GM23248 (cell line): ENCODE data around the gene KRTAP10-9. TPM values are rescaled to one million over a fixed set of nuclear protein-coding genes. Genes with fewer than 3 reads are reported as not detected.
"Not testable (repeated sequence)": the region's sequence is repeated elsewhere in the genome, so short reads cannot be mapped to it uniquely, and the experiment has no call there.

Experiments used
- DNase-seq: peaks from one replicate; pipeline ENCODE4 v3.0.0-alpha.2; 2015
- H2AFZ ChIP-seq: fragments of 200-600 bp; sonication (generic); 2 replicates; pipeline ENCODE4 v1.6.1; 2016; ENCODE audit warnings: antibody characterized with exemption
- H3F3A ChIP-seq: fragments of 200-600 bp; sonication (generic); 2 replicates; pipeline ENCODE4 v1.6.1; 2016; ENCODE audit warnings: mild to moderate bottlenecking, antibody characterized with exemption, mixed run types; ENCODE audit not compliant: insufficient read depth
- H3K27ac ChIP-seq: fragments of 200-600 bp; sonication (generic); 2 replicates; pipeline ENCODE4 v1.5.1; 2016; ENCODE audit warnings: mild to moderate bottlenecking
- H3K27me3 ChIP-seq: fragments of 200-600 bp; sonication (generic); replicated peaks from 2 replicates; pipeline ENCODE4 v1.6.1; 2016; ENCODE audit warnings: mild to moderate bottlenecking; ENCODE audit not compliant: insufficient read depth
- H3K36me3 ChIP-seq: fragments of 200-600 bp; sonication (generic); 2 replicates; pipeline ENCODE4 v1.6.1; 2016; ENCODE audit warnings: low read depth, mild to moderate bottlenecking
- H3K4me1 ChIP-seq: fragments of 200-600 bp; sonication (generic); 2 replicates; pipeline ENCODE4 v1.6.1; 2016; ENCODE audit warnings: mild to moderate bottlenecking; ENCODE audit not compliant: insufficient read depth
- H3K4me2 ChIP-seq: fragments of 200-600 bp; sonication (generic); one replicate; pipeline ENCODE4 v1.6.1; 2016; ENCODE audit warnings: mild to moderate bottlenecking; ENCODE audit not compliant: unreplicated experiment
- H3K4me3 ChIP-seq: fragments of 200-600 bp; sonication (generic); 2 replicates; pipeline ENCODE4 v1.5.1; 2016; ENCODE audit warnings: mild to moderate bottlenecking
- H3K79me2 ChIP-seq: fragments of 200-600 bp; sonication (generic); 2 replicates; pipeline ENCODE4 v1.6.1; 2016; ENCODE audit warnings: mild to moderate bottlenecking; ENCODE audit not compliant: insufficient read depth
- H3K9ac ChIP-seq: fragments of 200-600 bp; sonication (generic); 2 replicates; pipeline ENCODE4 v1.6.1; 2016; ENCODE audit warnings: mild to moderate bottlenecking
- H3K9me2 ChIP-seq: fragments of 200-600 bp; sonication (generic); 2 replicates; pipeline ENCODE4 v1.6.1; 2016; ENCODE audit warnings: mixed run types, mild to moderate bottlenecking, moderate library complexity; ENCODE audit not compliant: insufficient read depth
- H3K9me3 ChIP-seq: fragments of 200-600 bp; sonication (generic); one replicate; pipeline ENCODE4 v1.6.1; 2017; ENCODE audit warnings: low read depth
- H4K20me1 ChIP-seq: fragments of 200-600 bp; sonication (generic); 2 replicates; pipeline ENCODE4 v1.6.0; 2016; ENCODE audit not compliant: insufficient read depth
- EZH2 ChIP-seq: fragments of 200-600 bp; sonication (generic); IDR thresholded peaks from 2 replicates; pipeline ENCODE4 v1.6.1; 2018; ENCODE audit warnings: antibody characterized with exemption, mild to moderate bottlenecking; ENCODE audit not compliant: insufficient read depth, poor library complexity, severe bottlenecking
- EZH2phosphoT487 ChIP-seq: fragments of 200-600 bp; sonication (generic); IDR thresholded peaks from 2 replicates; pipeline ENCODE4 v1.6.1; 2018; ENCODE audit warnings: antibody characterized with exemption, moderate library complexity, mild to moderate bottlenecking, low read depth; ENCODE audit not compliant: insufficient read depth
- WGBS, 2 experiments: methylation state at CpG; one replicate each; pipeline ENCODE4 v1.1.6; 2015 to 2017; ENCODE audit warnings: low lambda C conversion rate in 2 of 2, low coverage in 1 of 2; ENCODE audit errors: missing lambda C conversion rate in 2 of 2; 5-methylcytosine and 5-hydroxymethylcytosine counted together
- in situ Hi-C: fragments of 300-500 bp; cut with MboI; formaldehyde crosslinking; loops from 2 replicates; pipeline ENCODE4 v1.15.0; 2020
- polyA plus RNA-seq: library from polyadenylated mRNA; unstranded; fragments of >200 nt; fragmentation: Nextera tagmentation; extraction: Ambion mirVana; gene quantifications from 2 replicates; pipeline ENCODE4 v1.2.1, GENCODE V29; 2016
- total RNA-seq: library from RNA; depleted of rRNA; stranded (reverse); fragments of >200 nt; shearing (Covaris generic); gene quantifications from 2 replicates; pipeline ENCODE4 v1.2.3, GENCODE V29; 2014

Gene KRTAP10-9
- total and polyA plus RNA-seq, 2 experiments from 2014 or later = not detected

- Histone ChIP-seq H3K9me2 (no peaks in the 10 kb centered on the region), H3K27me3 (no peaks in the 10 kb centered on the region), H3K27ac (no peak within 1 kb of the TSS), H3K79me2 (no peaks in the 10 kb centered on the region), H2AFZ (no peak within 1 kb of the TSS), H3K9me3 (peaks cover under 1% of the 10 kb centered on the region), H3K4me1 (no peaks in the 10 kb centered on the region), H3K9ac (no peak within 1 kb of the TSS), H3F3A (no peaks in the 10 kb centered on the region), H3K36me3 (no peaks in the 10 kb centered on the region), H3K4me2 (no peak within 1 kb of the TSS), H3K4me3 (no peak within 1 kb of the TSS), H4K20me1 (no peaks in the 10 kb centered on the region)
- in situ Hi-C loops = no loop called here
- WGBS, 2 experiments = 30 to 32% methylated on average over 21 of the region's 21 CpGs
- DNase-seq = no peak
- TF ChIP-seq EZH2phosphoT487 (no peak), EZH2 (no peak)
Measured at GRCh38 chr21:44637018-44637850, 10.3 kb downstream of the KRTAP10-9 start, which contains the start of gene KRTAP10-10. Gene KRTAP10-10 (plus strand): TSS chr21:44637356. CDS start chr21:44637418, 62 bp downstream.

- H3F3A ChIP-seq, H3K9ac ChIP-seq, H4K20me1 ChIP-seq, H3K79me2 ChIP-seq, H3K27me3 ChIP-seq, H3K27ac ChIP-seq, DNase-seq, H3K4me3 ChIP-seq, H3K9me2 ChIP-seq, H3K9me3 ChIP-seq, H3K4me1 ChIP-seq, H2AFZ ChIP-seq, in situ Hi-C loops, H3K36me3 ChIP-seq, H3K4me2 ChIP-seq: not testable (repeated sequence)
- WGBS, 2 experiments = 27 to 30% methylated on average over 10 to 11 of the region's 12 CpGs
Measured at GRCh38 chr21:44637851-44638348, 11.0 kb downstream of the KRTAP10-9 start.

DNA sequence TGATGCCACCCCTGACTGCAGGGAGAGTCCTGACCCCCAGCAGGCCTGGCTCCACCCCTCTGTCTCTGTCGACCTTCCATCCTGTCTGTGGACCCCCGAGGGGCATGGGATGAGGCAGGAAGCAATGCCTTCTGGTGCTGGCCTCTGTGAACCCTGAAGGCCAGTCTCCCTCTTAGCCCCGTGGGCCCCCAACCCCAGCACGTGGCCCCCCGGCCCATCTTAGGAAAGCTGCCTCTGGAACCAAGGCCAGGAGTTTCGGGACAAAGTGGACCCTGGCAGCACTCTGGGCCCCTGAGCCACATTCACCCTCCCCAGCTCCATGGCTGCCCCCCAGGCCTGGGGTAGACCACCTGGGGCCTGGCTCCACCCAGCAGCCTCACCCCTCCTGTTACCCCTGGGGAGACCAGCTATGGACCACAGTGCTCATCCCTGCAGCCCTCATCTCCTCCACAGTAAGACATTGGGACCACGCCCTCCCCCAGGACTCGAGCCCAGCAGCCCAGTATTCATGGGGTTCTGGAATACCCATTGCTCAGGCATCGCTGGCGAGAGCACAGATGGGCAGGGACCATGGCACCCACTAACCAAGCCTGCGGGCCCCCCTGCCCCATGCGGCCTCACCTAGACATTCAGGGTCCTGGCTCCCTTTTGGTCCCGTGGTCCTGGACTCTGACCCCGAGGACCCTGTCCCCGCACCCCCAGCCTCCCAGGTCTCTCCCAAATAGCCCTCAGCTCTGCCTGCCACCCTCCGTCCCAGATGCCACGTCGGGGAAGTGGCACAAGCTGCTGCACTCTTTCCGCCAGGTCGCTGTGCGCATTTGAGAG is 11.8 kb downstream of the KRTAP10-9 start:
- H3K79me2 ChIP-seq, H3K4me2 ChIP-seq, H2AFZ ChIP-seq, H3K4me1 ChIP-seq, H3K9me2 ChIP-seq, H3K4me3 ChIP-seq, H4K20me1 ChIP-seq, H3K27ac ChIP-seq, H3K9ac ChIP-seq, H3F3A ChIP-seq, in situ Hi-C loops, H3K36me3 ChIP-seq, H3K9me3 ChIP-seq, DNase-seq, H3K27me3 ChIP-seq: not testable (repeated sequence)
- WGBS, 2 experiments = 47 to 58% methylated on average over 17 to 19 of the region's 21 CpGs

DNA sequence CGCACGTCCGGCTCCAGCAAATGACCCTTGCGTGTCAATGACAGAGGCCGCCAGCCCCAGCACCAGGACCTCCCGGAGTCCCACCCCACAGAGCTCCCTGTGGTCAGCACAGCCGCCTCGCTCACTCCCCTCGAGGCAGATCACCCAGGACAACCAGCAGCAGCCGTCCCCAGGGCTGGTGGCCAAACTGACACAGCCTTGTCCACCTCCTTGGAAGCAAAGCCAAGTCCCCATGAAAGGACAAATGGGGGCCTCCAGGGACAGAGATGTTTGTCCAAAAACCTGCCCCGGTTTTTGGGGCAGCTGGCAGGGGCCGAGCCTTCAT is 12.4 kb downstream of the KRTAP10-9 start:
- no peak for DNase-seq
- no peaks in the 10 kb centered on the region for H3K9me3 ChIP-seq
- H2AFZ ChIP-seq = no peak overlapping the region
- no peaks in the 10 kb centered on the region for H3K4me1 ChIP-seq
- H3K4me3 ChIP-seq = no peak overlapping the region
- no peaks in the 10 kb centered on the region for H4K20me1 ChIP-seq
- no peaks in the 10 kb centered on the region for H3K9me2 ChIP-seq
- H3K27ac ChIP-seq = no peak overlapping the region
- in situ Hi-C loops = no loop called here
- H3K79me2 ChIP-seq = no peaks in the 10 kb centered on the region
- WGBS, 2 experiments = 54 to 63% methylated on average over 12 of the region's 12 CpGs
- no peaks in the 10 kb centered on the region for H3K36me3 ChIP-seq
- H3F3A ChIP-seq = no peaks in the 10 kb centered on the region
- H3K9ac ChIP-seq = no peak overlapping the region
- TF ChIP-seq EZH2 = no peak
- no peak for TF ChIP-seq EZH2phosphoT487
- no peak overlapping the region for H3K4me2 ChIP-seq
- no peaks in the 10 kb centered on the region for H3K27me3 ChIP-seq
